ENCODE measurements around the gene TMEM116.

GRCh38 chr12:112032292-112032691, 19.3 kb upstream of the TMEM116 start:
- no peak for TF ChIP-seq CTCF (IDR thresholded peaks at IDR 0.05)
- no peak for TF ChIP-seq POLR2A (IDR thresholded peaks at IDR 0.05)
- TF ChIP-seq POLR2AphosphoS5 (IDR thresholded peaks at IDR 0.05): no peak

Measured in breast epithelium (tissue), 3 donors.